SKM-1 treated with dmso at 0.1 percent for 144 hours (cell line): ENCODE results near the gene C12orf54.
"Not testable (repeated sequence)": the region's sequence is repeated elsewhere in the genome, so short reads cannot be mapped to it uniquely, and the experiment has no call there.

Experiments
- DNase-seq: peaks from one replicate; lab custom pipeline; 2025; ENCODE audit not compliant: unreplicated experiment; lab: John Stamatoyannopoulos, UW

Gene C12orf54

GRCh38 chr12:48508987-48509386 lies 26.7 kb downstream of the C12orf54 start:
- DNase-seq: no peak

- DNase-seq: no peak
These were observed 27.8 kb downstream of the C12orf54 start for GRCh38 chr12:48510111-48510510.

- no peak for DNase-seq
These were observed 30.6 kb downstream of the C12orf54 start for GRCh38 chr12:48512855-48513254.

- DNase-seq: no peak
These were observed 32.4 kb downstream of the C12orf54 start for GRCh38 chr12:48514728-48515127.

- DNase-seq: not testable (repeated sequence)
These were observed 38.1 kb downstream of the C12orf54 start for GRCh38 chr12:48520381-48520780.

- DNase-seq: no peak
These were observed 43.0 kb downstream of the C12orf54 start, which contains the start of gene OR8S1 for GRCh38 chr12:48525332-48525731. OR8S1 (plus strand) TSS chr12:48525632; CDS start chr12:48525632, 0 bp downstream.

GRCh38 chr12:48527891-48528670 lies 45.8 kb downstream of the C12orf54 start:
- no peak for DNase-seq

- DNase-seq: no peak
These were observed 50.3 kb downstream of the C12orf54 start for GRCh38 chr12:48532601-48533000.

- DNase-seq: no peak
These were observed 54.3 kb downstream of the C12orf54 start for GRCh38 chr12:48536602-48537001.

- DNase-seq: peak; percentile 32
These were observed 60.1 kb downstream of the C12orf54 start for GRCh38 chr12:48542300-48542928.

- DNase-seq: no peak
These were observed 63.7 kb downstream of the C12orf54 start for GRCh38 chr12:48545833-48546469.
